HG03571 (cell line): ENCODE data around the gene FREY1.

Experiments used
- ATAC-seq: cut with Tn5 transposase; IDR thresholded peaks from one replicate; pipeline ENCODE4 v1.9.1; 2021; ENCODE audit not compliant: unreplicated experiment

The FREY1 gene

DNA sequence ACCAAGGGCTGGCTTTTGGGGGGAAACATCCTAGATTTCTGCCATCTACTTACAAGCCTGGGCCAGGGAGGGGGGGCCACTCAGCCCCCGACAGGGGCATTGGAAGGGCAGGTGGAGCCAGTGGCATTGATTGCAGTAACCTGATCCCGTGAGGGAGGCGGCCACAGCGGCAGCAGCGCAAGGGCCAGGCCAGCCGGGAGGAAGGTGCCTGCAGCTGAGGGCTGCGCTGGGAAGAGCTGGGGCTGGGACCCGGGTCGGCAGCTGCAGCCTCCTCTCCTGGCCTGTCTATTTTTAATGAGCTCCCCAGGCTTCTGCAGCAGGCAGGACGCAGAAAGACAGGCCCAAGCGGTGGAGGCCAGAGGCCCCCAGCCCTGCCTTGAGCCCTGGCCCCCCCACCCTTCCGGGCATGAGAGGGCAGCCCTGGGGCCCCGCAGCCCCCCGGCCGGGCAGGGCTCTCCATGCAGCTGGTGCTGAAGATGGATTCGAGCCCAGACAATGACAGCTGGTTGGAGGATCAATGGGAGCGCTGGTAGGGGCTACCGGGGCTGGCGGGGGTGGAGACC is 10.6 kb downstream of the FREY1 start:
- no peak for ATAC-seq

GRCh38 chr11:45895553-45896259 is 11.4 kb downstream of the FREY1 start:
- ATAC-seq: no peak

DNA sequence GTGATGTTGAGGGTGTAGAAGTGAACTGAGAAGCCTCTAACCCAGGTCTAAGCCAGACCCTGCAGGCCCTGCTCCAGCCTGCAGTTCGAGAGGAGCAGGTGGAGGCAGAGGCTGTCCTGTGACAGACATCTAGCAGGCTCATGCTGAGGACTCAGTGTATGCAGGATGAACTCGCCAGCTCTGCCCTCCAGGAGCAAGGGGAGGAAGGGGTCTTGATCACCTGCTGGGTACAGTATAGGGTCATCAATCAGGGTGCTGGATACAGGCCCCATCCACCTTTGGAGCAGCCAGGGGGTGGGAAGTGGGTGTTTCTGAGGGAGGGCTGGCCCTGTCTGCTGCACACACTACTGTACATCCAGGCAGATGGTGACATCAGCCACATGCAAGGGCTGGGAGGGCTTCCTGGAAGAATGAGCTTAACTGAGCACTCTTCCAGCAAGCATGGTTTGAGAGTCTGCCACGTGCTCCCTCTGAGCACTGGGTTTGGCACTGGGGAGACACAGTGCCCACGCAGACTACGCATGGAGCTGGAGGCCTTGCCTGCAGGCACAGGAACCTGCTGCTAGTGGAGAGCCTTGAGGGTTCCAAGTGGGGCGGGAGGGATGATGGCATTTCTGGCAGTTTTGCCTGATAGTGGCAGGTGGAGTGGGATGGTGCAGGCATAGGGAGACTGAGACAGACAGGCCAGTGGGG is 12.4 kb downstream of the FREY1 start:
- no peak for ATAC-seq

DNA sequence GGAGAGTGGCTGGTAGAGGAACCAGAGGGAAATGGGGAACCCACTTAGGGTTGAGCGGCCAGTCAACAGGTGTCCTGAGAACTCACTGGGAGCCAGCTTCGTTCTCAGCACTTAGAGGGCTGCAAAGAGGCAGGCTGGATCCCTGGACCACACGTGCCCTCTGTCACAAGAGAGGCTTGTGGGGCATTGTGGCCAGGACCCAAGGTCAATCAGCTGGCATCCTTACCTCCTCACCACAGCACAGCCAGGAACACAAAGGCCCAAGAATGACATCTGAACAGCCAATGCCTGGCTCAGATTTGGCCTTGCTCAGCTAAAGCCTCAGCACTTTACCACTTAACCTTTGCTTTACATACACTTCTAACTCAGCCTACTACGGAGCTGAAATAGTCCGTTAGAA is 14.2 kb downstream of the FREY1 start:
- no peak for ATAC-seq

GRCh38 chr11:45890886-45891550 is 16.1 kb downstream of the FREY1 start:
- no peak for ATAC-seq

GRCh38 chr11:45889966-45890365 is 17.1 kb downstream of the FREY1 start:
- no peak for ATAC-seq

GRCh38 chr11:45889555-45889954 is 17.5 kb downstream of the FREY1 start:
- no peak for ATAC-seq

DNA sequence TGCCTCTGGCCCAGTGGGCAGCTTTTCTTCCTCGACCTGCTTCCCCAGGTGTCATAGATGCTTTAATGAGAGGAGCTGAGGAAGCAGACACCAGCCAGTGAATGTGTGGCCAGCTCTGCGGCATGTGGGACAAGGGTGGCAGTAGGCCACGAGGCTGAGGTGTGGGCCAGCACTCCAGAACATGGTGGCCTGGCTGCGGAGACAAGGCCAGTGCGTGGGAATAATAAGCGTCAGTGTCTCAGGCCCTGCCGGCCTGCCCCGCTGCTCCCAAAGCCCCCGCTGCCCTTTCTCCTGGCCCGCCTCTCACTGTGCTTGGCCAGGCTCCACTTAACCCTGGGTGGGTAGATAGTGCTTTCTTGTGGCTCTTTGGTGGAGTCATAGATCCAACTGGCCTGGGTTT is 19.5 kb downstream of the FREY1 start:
- ATAC-seq: no peak

DNA sequence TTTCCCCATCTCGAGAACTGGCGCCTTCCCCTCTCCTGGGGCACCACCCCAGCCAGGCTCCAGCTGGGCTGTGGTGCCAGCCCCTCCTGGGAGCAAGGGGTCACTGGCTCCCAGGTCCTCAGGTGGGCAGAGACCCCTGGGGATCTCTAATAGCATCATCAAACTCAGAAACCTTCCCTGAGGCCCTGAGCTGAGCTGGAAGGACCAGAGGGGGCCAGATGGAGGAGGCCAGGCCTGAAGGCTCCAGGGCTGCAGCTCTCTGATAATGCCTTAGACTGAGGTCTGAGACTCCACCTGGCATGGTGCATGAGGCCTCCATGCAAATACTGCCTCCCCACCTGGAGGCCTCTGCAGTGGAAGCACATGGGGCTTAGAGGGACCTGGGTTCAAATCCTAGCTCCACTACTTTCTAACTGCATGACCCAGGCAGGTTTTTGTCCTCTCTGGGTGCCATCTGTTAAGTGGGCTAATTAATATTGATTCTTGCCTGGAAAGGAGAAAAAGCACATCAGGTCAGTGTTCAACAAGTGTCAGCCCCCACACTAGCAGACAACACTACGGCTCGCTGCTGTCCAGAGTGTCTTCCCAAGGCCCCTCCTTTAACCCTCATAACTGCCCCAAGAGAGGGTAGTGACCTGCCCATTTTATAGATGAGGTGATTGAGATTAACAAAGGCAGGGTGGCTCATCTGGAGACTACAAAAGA is 20.1 kb downstream of the FREY1 start:
- no peak for ATAC-seq

DNA sequence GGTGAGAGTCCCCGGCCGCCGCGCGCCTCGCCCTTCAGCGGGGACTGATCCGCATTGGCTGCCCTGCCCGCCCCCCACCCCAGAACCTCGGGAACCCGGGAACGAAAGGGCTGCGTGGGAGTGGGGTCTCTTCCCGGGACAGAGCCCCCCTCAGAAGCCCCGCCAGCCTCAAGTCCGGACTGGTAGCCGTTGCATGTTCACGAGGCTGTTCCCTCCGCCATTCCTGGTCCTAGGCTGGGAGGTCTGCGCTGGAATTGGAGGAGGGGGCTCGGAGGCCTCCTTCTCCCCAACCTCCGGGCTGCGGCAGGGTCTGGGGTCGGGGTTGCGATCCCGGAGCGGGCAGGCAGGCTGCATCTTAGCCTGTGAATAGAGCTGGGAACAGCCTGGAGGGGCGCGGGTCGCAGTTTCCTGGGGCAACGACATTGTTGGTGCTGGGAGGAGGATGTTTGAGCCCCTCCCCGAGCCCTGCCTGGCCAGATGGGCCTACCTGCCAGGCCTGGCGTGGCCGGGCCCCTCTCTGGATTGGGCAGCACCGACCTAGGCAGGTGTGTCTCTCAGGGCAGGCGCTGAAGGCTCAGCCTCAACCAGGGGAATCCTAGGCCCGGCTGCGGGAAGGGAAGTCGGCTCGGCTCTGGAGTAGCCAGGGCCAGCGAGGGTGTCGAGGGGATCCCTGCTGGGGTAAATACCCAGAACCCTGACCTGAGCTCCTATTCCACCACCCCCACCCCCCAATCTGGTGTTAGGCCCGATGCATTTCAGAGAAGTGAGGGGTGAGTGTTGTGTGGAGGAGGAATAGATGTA is 20.9 kb downstream of the FREY1 start:
- ATAC-seq: no peak

DNA sequence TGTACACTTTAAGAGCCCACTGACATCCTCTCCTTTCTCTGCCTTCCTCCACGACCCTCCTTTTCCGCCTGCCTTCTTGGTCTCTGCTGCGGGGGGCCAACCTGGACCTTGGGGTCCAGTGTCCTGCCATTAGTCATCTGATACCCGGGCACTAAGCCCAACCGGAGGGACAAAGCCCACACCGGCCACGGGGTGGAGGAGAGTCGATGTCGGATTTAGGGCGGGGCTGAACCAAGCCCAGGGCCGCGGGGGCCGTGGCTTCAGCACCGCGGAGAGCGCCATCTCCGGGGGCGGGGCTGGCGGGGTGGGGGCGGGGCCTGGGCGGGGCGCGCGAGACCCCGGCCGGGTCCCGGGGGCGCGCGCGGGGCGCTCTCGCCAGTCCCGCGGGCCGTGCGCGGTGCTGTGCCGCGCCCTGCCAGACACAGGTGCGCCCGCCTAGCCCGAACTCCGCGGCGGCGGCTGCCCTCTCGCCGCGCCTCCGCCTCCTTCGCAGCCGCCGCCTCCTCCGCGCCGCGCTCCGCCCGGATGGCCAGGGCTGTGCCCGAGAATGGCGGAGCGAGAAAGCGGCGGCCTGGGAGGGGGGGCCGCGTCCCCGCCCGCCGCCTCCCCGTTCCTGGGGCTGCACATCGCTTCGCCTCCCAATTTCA is 21.7 kb downstream of the FREY1 start, which contains the start of gene MAPK8IP1:
Gene MAPK8IP1 (plus strand): TSS at position 378 of the 647 bp plus-strand sequence. CDS start 170 bp downstream, at position 548.
- no peak for ATAC-seq

GRCh38 chr11:45884596-45885185 is 22.4 kb downstream of the FREY1 start:
- no peak for ATAC-seq

DNA sequence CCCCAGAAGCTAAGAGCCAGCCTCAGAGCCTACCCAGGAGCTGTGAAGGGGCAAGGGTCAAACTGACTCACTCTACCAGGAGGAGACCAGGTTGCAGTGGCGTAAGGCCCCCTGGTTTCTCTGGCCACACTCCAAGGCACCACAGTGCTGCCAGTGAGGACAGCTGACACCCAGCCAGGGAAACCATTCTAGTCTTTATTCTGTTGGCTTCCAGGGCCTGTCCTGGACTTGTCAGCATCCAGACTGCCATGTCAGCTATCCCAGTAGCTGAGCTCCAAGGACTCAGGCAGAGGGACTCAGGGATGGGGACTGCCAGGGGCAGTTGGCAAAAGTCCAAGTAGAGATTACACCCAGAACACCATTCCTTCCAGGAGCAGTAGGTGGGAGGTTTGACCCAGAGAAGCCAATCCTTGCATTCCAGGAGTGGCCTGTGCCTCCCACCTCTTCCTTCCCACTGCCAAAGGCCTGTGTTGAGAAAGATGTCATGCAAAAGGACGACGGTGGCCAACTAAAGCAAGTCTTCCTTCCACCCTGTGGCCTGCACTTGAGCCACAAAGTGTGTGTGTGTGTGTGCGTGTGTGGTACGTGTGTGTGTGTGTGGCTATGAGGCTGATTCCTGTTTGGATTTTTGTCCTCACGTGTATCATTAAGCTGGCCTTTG is 25.2 kb downstream of the FREY1 start:
- ATAC-seq: no peak

DNA sequence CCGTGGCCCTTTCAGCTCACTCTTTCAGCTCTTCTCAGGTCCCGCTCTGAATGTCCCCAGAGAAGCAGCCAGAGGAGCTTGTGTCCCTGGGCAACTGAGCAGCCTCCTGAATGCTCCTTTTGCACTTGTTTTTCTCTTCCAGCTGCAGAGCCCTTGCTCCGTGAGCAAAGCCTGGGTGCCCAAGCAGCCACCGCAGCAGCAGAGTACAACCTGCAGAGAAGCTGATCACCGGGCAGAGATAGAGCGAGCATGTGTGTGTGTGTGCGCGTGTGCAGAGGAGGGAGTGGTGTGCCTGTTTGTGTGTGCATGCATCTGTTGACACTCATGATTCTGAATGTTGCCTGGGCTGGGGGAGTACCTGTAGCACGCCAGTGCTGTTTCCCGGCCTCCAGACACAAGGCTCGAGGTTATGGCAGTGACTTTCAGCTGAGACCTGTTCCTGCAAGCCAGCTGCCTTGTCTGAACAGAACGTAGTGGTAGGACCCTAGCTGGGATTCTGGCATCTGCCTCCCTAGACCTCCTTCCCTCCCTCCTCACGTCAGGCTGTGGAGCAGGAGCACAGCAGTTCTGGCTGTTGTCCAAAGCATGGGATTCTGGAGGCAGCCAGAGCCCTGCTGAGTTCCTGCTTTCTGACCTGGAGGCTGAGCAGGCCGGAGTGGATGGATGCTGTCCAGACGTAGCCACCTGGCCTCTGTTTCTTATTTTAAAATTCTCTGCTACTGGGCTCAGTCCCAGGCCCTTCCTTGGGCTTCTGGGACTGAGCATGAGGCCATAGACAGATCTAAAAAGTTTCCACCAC is 26.1 kb downstream of the FREY1 start:
- no peak for ATAC-seq

DNA sequence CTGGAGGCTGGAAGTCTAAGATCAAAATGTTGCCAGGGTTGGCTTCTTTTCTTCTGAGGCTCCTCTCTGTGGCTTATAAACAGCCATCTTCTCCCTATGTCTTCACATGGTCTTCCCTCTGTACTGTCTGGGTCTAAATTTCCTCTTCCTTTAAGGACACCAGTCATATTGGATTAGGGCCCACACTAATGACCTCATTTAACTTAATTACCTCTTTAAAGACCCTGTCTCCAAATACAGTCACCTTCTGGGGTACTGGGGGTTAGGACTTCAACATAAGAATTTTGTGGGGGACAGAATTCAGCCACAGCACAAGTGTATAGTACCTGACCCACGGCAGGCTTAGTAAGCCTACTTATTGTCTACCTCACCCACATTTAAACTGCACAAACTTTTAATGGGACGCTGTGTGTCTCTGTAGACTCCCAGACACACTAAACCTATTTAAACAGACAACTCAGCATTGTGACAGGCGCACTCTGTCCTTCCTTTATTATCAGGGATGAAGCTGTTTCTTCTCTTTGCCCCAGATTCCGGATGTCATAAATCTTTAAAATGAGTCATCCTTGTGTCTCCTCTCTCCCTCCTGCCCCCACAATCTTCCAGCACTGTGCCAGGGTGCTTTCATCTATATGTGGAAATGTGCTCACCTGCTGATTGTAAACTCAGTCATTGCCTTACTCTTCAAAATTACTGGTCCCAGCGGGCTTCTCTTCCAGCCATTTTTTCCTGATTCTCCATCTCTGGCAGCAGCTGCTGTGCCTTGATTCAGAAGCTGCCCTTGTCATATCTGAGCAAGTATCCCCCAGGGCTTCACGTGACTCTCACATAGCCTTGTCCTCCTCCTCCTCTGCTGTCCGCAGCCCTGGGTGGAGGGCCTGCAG is 27.0 kb downstream of the FREY1 start:
- ATAC-seq: no peak

DNA sequence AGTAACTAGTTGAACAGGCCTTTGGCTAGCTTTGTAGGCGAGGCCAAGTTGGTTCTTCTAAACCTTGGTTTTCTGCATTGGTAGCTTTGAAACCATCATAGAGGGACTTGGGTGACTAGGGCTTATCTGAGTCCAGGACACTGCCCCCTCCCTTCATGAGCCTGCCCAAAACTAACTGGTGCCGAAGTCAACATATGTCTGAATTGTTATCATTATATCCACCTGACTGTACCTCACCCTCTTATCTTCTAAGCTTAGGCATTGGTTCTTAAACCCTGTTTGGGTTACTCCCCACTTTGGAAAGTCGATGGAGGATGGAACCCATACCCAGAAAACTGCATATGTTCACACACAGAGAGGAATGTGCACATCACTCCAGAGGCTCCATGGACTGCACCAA is 29.2 kb downstream of the FREY1 start:
- no peak for ATAC-seq

- ATAC-seq: no peak
Observed at GRCh38 chr11:45877221-45877620, 29.9 kb downstream of the FREY1 start.
